Measurements from ENCODE around the gene SLC41A1. TPM values are rescaled to one million over a fixed set of nuclear protein-coding genes. Genes with fewer than 3 reads are reported as not detected.

The SLC41A1 gene
- total RNA-seq, 2 donors from 2014 or later, result 17.1 to 32.8 TPM

GRCh38 chr1:205767248-205767647, 45.8 kb downstream of the SLC41A1 start:
- WGBS, 2 experiments (ENCODE audit: insufficient coverage in 1 of 2, insufficient read length in 1 of 2), result 92 to 100% methylated on average over 1 to 3 of the region's 3 CpGs
- H3K9me3 Mint-ChIP-seq, result no peaks in the 10 kb centered on the region
- H3K4me1 Mint-ChIP-seq, result peaks cover 10% of the 10 kb centered on the region
- Histone ChIP-seq H3K4me3 (ENCODE audit: low read length) (no peak overlapping the region), H3K36me3 (ENCODE audit: control insufficient read depth, insufficient read depth, low read length) (no peaks in the 10 kb centered on the region), H3K27me3 (ENCODE audit: control insufficient read depth, insufficient read depth, low read length, poor library complexity, severe bottlenecking) (no peaks in the 10 kb centered on the region), H3K4me1 (ENCODE audit: control insufficient read depth, insufficient read depth, low read length) (peaks cover 3% of the 10 kb centered on the region), H3K9me3 (ENCODE audit: control insufficient read depth, low read length) (no peaks in the 10 kb centered on the region), H3K27ac (ENCODE audit: low read depth, low read length) (no peak overlapping the region), H3K9ac (ENCODE audit: extremely low read depth, low read length, poor library complexity, severe bottlenecking) (no peak overlapping the region)
- no peak for TF ChIP-seq CTCF (conservative IDR thresholded peaks at IDR 0.05)
- H3K27me3 Mint-ChIP-seq (ENCODE audit: insufficient read depth), result no peaks in the 10 kb centered on the region
- no peak overlapping the region for H3K27ac Mint-ChIP-seq
- no peak for DNase-seq
- H3K36me3 Mint-ChIP-seq (ENCODE audit: low read depth), result no peaks in the 10 kb centered on the region
- no peak overlapping the region for H3K4me3 Mint-ChIP-seq

- no peak overlapping the region for H3K27ac ChIP-seq (ENCODE audit: low read depth, low read length)
- no peak overlapping the region for H3K4me3 ChIP-seq (ENCODE audit: low read length)
- no peak overlapping the region for H3K4me3 Mint-ChIP-seq
- 98 to 100% methylated on average over 3 of the region's 3 CpGs for WGBS, 2 experiments (ENCODE audit: insufficient coverage in 1 of 2, insufficient read length in 1 of 2)
- TF ChIP-seq CTCF (conservative IDR thresholded peaks at IDR 0.05), result no peak
- no peaks in the 10 kb centered on the region for H3K27me3 Mint-ChIP-seq (ENCODE audit: insufficient read depth)
- no peaks in the 10 kb centered on the region for H3K36me3 ChIP-seq (ENCODE audit: control insufficient read depth, insufficient read depth, low read length)
- no peaks in the 10 kb centered on the region for H3K27me3 ChIP-seq (ENCODE audit: control insufficient read depth, insufficient read depth, low read length, poor library complexity, severe bottlenecking)
- no peaks in the 10 kb centered on the region for H3K9me3 ChIP-seq (ENCODE audit: control insufficient read depth, low read length)
- H3K27ac Mint-ChIP-seq, result no peak overlapping the region
- no peaks in the 10 kb centered on the region for H3K9me3 Mint-ChIP-seq
- H3K4me1 ChIP-seq (ENCODE audit: control insufficient read depth, insufficient read depth, low read length), result peaks cover 3% of the 10 kb centered on the region
- H3K9ac ChIP-seq (ENCODE audit: extremely low read depth, low read length, poor library complexity, severe bottlenecking), result no peak overlapping the region
- no peak for DNase-seq
- H3K36me3 Mint-ChIP-seq (ENCODE audit: low read depth), result no peaks in the 10 kb centered on the region
- peaks cover 10% of the 10 kb centered on the region for H3K4me1 Mint-ChIP-seq
Observed at GRCh38 chr1:205766570-205766969, 46.4 kb downstream of the SLC41A1 start.

GRCh38 chr1:205766038-205766437, 47.0 kb downstream of the SLC41A1 start:
- Mint-ChIP-seq H3K27ac (no peak overlapping the region), H3K4me1 (peaks cover 10% of the 10 kb centered on the region), H3K4me3 (no peak overlapping the region), H3K36me3 (ENCODE audit: low read depth) (no peaks in the 10 kb centered on the region), H3K9me3 (no peaks in the 10 kb centered on the region), H3K27me3 (ENCODE audit: insufficient read depth) (no peaks in the 10 kb centered on the region)
- Histone ChIP-seq H3K36me3 (ENCODE audit: control insufficient read depth, insufficient read depth, low read length) (no peaks in the 10 kb centered on the region), H3K4me1 (ENCODE audit: control insufficient read depth, insufficient read depth, low read length) (peaks cover 3% of the 10 kb centered on the region), H3K27ac (ENCODE audit: low read depth, low read length) (no peak overlapping the region), H3K4me3 (ENCODE audit: low read length) (no peak overlapping the region), H3K9ac (ENCODE audit: extremely low read depth, low read length, poor library complexity, severe bottlenecking) (no peak overlapping the region), H3K9me3 (ENCODE audit: control insufficient read depth, low read length) (no peaks in the 10 kb centered on the region), H3K27me3 (ENCODE audit: control insufficient read depth, insufficient read depth, low read length, poor library complexity, severe bottlenecking) (no peaks in the 10 kb centered on the region)
- 75 to 77% methylated on average over 5 of the region's 5 CpGs for WGBS, 2 experiments (ENCODE audit: insufficient coverage in 1 of 2, insufficient read length in 1 of 2)
- no peak for DNase-seq
- no peak for TF ChIP-seq CTCF (conservative IDR thresholded peaks at IDR 0.05)
